AG20443 (cell line): Measurements from ENCODE around the gene KIN.
"Not testable (repeated sequence)": the region's sequence is repeated elsewhere in the genome, so short reads cannot be mapped to it uniquely, and the experiment has no call there.

ENCODE experiments used
- DNase-seq: peaks from one replicate; pipeline ENCODE4 v3.0.0; 2012; ENCODE audit warnings: low spot score, mixed read lengths

The KIN gene

GRCh38 chr10:7794251-7795026, 6.6 kb upstream of the KIN start:
- no peak for DNase-seq

GRCh38 chr10:7792541-7792940, 4.7 kb upstream of the KIN start:
- no peak for DNase-seq

GRCh38 chr10:7789390-7789789, 1.6 kb upstream of the KIN start:
- no peak for DNase-seq

- no peak for DNase-seq
Observed at GRCh38 chr10:7788639-7789286, 970 bp upstream of the KIN start.

GRCh38 chr10:7787150-7787856, 490 bp downstream of the KIN start:
- peak; percentile 47 for DNase-seq

- no peak for DNase-seq
Observed at GRCh38 chr10:7786430-7786829, 1.4 kb downstream of the KIN start.

- DNase-seq: not testable (repeated sequence)
Observed at GRCh38 chr10:7782194-7782593, 5.6 kb downstream of the KIN start.

GRCh38 chr10:7776777-7777176, 11.0 kb downstream of the KIN start:
- no peak for DNase-seq

- no peak for DNase-seq
Observed at GRCh38 chr10:7773845-7774801, 13.7 kb downstream of the KIN start.

- no peak for DNase-seq
Observed at GRCh38 chr10:7768417-7768816, 19.4 kb downstream of the KIN start.

GRCh38 chr10:7767209-7767608, 20.6 kb downstream of the KIN start:
- DNase-seq: peak; percentile 14

GRCh38 chr10:7766241-7766640, 21.6 kb downstream of the KIN start:
- DNase-seq: no peak

- no peak for DNase-seq
Observed at GRCh38 chr10:7763929-7764328, 23.9 kb downstream of the KIN start.

GRCh38 chr10:7756360-7756992, 31.3 kb downstream of the KIN start:
- DNase-seq: peak; percentile 45

GRCh38 chr10:7755103-7755502, 32.7 kb downstream of the KIN start:
- DNase-seq: no peak

GRCh38 chr10:7752251-7752650, 35.5 kb downstream of the KIN start:
- DNase-seq: no peak

GRCh38 chr10:7750222-7750621, 37.6 kb downstream of the KIN start:
- DNase-seq: no peak

- DNase-seq: not testable (repeated sequence)
Observed at GRCh38 chr10:7748637-7749036, 39.2 kb downstream of the KIN start.

GRCh38 chr10:7744307-7744706, 43.5 kb downstream of the KIN start:
- no peak for DNase-seq

GRCh38 chr10:7738536-7739407, 49.0 kb downstream of the KIN start:
- DNase-seq: no peak
